Fibroblast of mammary gland (primary cell): ENCODE measurements around the gene CDK14.

ENCODE experiments used
- DNase-seq: peaks from one replicate; pipeline ENCODE4 v3.0.0-alpha.2; 2010; ENCODE audit warnings: low read depth
- H3K4me3 ChIP-seq: 2 replicates; pipeline ENCODE4 v1.5.1; 2011; ENCODE audit warnings: low read depth, mild to moderate bottlenecking, low read length, moderate library complexity; ENCODE audit not compliant: control insufficient read depth
- TF ChIP-seq, protein P1 (sequence below): conservative IDR thresholded peaks from 2 replicates; pipeline ENCODE4 v1.5.1; 2011; ENCODE audit warnings: low read depth, low read length, inconsistent platforms; ENCODE audit not compliant: control insufficient read depth, insufficient read depth

CDK14 gene

DNA sequence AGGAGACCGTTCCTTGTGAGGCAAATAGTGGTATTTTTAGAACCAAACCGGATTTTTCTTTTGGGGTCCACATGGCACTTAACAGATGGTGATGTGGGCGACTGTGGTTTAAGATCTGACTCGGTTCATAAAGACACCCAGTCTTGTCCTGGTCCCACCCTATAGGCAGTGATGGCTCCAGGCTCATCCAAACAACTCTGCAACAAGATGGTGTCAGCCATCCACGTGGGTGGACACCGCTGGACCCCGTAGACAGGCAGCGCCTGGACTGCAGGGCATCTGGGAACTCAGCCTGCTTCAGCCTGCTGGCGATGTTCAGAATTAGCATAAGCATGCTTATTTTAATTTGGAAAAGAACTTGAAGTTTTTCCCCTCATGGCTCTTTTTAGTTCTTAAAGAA is 409.7 kb downstream of the CDK14 start:
- TF ChIP-seq, protein P1, sequence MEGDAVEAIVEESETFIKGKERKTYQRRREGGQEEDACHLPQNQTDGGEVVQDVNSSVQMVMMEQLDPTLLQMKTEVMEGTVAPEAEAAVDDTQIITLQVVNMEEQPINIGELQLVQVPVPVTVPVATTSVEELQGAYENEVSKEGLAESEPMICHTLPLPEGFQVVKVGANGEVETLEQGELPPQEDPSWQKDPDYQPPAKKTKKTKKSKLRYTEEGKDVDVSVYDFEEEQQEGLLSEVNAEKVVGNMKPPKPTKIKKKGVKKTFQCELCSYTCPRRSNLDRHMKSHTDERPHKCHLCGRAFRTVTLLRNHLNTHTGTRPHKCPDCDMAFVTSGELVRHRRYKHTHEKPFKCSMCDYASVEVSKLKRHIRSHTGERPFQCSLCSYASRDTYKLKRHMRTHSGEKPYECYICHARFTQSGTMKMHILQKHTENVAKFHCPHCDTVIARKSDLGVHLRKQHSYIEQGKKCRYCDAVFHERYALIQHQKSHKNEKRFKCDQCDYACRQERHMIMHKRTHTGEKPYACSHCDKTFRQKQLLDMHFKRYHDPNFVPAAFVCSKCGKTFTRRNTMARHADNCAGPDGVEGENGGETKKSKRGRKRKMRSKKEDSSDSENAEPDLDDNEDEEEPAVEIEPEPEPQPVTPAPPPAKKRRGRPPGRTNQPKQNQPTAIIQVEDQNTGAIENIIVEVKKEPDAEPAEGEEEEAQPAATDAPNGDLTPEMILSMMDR, result no peak
- no peak for DNase-seq
- H3K4me3 ChIP-seq, result no peak overlapping the region

DNA sequence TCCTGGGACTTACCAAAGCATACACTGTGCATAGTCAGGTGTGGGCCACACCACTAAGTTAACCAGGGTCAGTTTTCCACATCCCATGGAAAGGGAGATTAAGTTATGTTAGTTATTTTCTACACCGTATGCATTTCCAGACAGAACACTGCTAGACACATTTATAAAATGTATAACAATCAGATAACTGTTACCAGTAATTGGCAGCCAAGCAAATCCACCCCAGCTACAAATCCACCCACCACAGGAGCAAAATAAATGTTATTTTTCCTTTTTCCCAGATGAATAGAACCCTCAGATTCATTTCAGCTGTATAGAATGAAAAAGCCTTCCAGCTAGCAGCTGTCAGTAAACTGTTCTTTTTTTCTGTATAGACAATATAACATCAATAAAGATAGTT is 411.2 kb downstream of the CDK14 start:
- no peak overlapping the region for H3K4me3 ChIP-seq
- TF ChIP-seq, protein P1, result no peak
- no peak for DNase-seq

GRCh38 chr7:91013078-91013477 is 417.0 kb downstream of the CDK14 start:
- DNase-seq, result no peak
- TF ChIP-seq, protein P1, result no peak
- H3K4me3 ChIP-seq, result no peak overlapping the region

DNA sequence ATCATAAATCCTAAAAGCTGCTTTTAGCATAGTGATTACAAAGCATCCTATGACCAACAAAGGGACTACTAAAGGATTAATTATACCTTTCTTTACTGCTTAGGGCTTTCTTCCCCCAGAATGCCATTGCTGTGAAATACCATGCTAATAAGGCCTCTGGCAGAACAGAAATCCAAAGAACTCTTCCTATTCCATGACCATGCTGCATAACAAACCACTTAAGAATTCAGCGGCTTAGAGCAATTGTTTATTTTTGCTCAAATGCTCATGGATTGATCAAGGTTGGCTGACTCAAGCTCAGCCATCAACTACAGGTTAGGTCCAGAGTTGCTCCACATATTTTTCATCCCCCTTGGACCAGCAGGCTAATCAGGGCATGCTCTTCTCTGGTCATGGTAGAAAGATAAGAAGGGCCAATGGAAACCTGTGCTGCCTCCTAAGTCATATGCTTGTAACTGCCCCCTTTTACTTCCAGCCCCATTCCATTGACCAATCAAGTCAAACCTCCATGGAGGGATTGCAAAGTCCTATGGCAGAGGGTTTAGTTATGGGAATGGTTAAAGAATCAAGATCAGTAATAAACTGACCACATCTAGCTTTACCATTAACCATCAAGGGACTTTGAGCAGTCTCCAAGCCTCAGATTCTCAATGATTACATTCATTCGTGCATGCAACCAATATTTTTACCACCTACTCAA is 423.7 kb downstream of the CDK14 start:
- TF ChIP-seq, protein P1, result no peak
- H3K4me3 ChIP-seq, result no peak overlapping the region
- no peak for DNase-seq

GRCh38 chr7:91020636-91021385 is 424.7 kb downstream of the CDK14 start:
- DNase-seq, result peak; percentile 47
- H3K4me3 ChIP-seq, result no peak overlapping the region
- TF ChIP-seq, protein P1, result no peak

- DNase-seq, result no peak
- no peak overlapping the region for H3K4me3 ChIP-seq
- TF ChIP-seq, protein P1, result no peak
Observed at GRCh38 chr7:91021956-91022355, 425.8 kb downstream of the CDK14 start.

DNA sequence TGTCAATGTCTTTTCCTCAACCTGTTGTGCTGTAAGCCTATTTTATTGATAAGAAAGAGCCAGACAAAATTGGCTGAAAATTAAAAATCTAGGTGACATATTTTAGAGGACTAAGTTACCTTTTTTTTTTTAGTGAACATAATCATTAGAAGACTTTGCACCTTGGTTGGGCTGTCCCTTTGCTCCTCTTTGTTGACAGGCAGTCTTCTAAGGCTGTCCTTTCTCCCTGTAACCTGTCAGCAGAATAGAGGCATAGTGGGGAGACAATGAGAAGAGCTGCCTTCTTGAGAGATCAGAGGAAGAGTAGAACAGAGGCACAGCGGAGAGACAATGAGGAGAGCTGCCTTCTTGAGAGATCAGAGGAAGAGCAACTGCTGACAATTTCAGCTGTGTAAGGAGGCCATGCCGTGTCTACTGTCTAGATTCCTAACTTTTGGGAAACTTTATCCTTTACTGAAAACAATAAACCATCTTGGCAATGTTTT is 429.8 kb downstream of the CDK14 start:
- TF ChIP-seq, protein P1, result no peak
- no peak for DNase-seq
- no peak overlapping the region for H3K4me3 ChIP-seq
